HK-2 (cell line): ENCODE data around the gene ST7L.

Experiments
- DNase-seq: peaks from one replicate; pipeline ENCODE4 v3.0.0-alpha.2; 2018; ENCODE audit not compliant: unreplicated experiment

The ST7L gene

GRCh38 chr1:112618114-112618720 lies 724 bp downstream of the ST7L start:
- no peak for DNase-seq

DNA sequence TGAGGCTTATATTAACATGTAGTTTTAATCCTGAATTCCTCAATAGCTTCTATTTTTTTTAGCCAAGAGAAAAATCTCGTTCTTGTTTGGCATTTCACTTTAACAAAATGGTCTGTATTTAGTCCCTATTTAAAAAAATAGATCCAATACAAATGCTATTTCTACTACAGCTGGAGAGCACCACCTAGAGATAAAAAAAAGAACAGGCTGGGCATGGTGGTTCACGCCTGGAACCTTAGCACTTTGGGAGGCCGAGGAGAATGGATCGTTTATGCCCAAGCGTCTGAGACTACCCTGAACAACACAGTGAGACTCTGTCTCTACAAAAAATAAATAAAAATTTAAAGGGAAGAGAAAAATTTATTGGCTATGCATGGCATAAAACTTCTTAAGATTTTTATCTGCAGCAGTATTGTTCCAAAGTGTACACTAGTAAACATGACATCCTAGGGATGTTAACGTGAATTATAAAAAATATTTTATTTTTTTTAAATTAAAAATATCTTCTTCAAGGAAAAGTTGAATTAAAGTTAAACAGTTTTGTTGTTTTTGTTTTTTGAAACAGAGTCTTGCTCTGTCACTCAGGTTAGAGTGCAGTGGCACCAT lies 4.4 kb downstream of the ST7L start:
- peak; percentile 18 for DNase-seq

- no peak for DNase-seq
Measured at GRCh38 chr1:112605633-112606327, 13.2 kb downstream of the ST7L start.

- no peak for DNase-seq
Measured at GRCh38 chr1:112603541-112603940, 15.4 kb downstream of the ST7L start.

DNA sequence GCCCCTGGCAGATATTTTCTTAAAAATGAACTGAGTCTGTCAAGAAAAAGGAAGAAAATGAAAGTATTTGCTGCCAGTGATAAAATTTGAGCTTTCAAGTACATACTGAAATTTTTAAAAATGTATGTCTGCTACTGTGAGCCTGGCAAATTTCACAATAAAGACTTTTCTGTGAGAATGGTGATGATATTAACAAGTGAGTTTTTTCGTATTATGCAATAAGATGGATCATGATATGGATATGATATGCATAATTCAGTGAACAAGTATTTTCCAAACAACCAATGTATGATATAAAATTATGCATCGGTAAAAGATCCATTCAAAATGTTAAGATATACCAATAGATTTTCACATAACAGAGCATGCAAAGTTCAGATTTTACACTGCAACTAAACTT lies 15.9 kb downstream of the ST7L start:
- no peak for DNase-seq

DNA sequence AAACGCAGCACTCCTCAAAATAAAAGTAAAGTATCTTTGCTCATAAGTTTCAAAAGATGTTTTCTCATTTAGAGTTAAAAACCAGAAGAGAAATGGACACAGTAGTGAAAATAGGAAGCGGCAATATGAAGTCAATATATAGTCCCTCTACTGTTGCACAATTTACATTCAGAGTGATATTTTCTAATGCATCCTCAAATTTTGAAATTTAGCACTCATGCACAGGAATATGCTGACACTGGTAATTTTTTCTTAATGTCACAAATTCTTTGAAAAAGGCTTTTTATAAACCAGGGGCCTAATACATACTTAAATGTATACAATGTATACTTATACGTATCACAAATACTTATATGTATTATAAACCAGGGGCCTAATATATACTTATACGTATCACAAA lies 19.5 kb downstream of the ST7L start:
- no peak for DNase-seq

- DNase-seq: no peak
Measured at GRCh38 chr1:112594208-112594876, 24.6 kb downstream of the ST7L start.

DNA sequence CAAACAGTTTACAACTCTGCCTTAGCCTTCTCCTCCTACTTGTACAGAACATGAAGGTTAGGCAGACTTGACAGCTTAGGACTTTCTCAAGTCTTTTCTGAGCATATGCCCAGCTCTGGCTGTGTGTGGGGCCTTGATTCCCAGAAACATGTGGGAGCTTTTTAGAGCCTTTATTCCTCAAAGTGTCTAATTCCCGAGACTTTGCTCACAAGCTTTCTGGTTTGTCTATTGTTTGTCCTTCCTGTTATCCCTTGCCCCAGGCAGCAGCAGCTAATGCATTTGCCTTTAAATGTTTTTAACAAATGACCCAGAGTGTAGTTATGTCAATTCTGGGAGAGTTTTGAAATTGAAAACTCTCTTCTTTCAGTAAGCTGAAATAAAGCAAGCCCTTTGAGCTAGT lies 29.2 kb downstream of the ST7L start:
- DNase-seq: no peak

GRCh38 chr1:112583366-112583765 lies 35.6 kb downstream of the ST7L start:
- DNase-seq: no peak

DNA sequence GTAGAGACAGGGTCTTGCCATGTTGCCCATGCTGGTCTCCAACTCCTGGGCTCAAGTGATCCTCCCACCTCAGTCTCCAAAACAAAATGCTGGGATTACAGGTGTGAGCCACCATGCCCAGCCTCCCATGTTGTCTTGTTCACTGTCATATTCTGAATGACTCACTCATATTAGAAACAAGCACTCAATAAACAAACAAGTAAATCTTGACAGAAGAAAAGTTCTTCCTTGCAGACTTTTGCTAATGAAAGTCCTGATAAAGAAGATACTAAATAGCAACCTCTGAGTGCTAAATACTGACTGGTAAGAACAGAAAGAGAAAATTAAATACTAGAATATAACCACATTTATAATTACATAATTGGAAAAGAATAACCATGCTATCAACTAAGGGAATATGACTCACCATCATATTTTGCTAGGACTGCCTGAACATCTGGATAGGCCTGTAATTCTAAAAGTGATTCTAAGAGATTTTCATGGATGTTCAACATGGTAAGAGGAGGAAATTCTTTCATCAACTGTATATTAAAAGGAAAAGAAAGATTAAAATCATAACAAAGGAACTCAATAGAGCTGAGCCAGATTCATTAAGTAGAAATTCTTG lies 37.3 kb downstream of the ST7L start:
- DNase-seq: no peak

GRCh38 chr1:112579801-112580510 lies 39.0 kb downstream of the ST7L start:
- no peak for DNase-seq

GRCh38 chr1:112576240-112576639 lies 42.7 kb downstream of the ST7L start:
- DNase-seq: no peak

- DNase-seq: peak; percentile 46
Measured at GRCh38 chr1:112575154-112575804, 43.7 kb downstream of the ST7L start.

GRCh38 chr1:112565800-112566199 lies 53.1 kb downstream of the ST7L start:
- DNase-seq: no peak

- no peak for DNase-seq
Measured at GRCh38 chr1:112564081-112564480, 54.9 kb downstream of the ST7L start.

DNA sequence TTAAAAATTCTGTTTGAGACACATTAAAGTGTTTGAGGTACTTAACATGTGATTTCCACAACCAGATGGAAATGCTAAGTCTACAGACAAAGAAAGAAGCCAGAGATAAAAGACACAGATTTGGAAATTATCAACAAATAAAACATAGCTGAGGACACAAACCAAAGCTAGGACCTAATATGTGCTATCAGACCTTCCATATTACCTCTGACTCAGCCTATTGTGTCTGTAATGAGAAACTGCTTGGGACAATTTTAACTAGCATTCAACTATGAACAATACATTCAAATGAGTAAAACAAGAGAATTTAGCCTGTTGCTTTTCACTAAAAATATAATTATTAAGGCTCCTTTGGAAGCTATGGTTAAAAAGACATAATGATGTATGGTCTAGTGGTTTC lies 55.6 kb downstream of the ST7L start:
- DNase-seq: no peak

DNA sequence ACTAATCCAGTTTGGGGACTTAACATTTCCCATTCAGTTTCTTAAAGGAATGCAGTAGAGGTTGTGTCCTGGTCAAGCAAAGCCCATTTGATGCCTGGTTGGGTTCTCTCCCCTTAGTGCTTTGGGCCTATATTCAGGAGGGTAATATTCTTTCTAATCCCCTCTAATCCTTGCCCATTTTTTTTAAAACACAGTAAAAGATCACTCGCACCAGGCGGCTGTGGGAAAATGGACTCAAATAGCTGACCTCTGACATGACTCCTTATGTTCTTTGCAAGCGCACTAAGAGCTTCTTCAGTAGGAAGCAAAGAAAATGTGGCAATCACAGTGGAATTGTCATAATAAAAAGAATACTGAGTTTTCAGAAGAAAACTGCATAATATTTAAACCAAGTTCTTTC lies 60.3 kb downstream of the ST7L start:
- no peak for DNase-seq

- no peak for DNase-seq
Measured at GRCh38 chr1:112557385-112557784, 61.6 kb downstream of the ST7L start.

DNA sequence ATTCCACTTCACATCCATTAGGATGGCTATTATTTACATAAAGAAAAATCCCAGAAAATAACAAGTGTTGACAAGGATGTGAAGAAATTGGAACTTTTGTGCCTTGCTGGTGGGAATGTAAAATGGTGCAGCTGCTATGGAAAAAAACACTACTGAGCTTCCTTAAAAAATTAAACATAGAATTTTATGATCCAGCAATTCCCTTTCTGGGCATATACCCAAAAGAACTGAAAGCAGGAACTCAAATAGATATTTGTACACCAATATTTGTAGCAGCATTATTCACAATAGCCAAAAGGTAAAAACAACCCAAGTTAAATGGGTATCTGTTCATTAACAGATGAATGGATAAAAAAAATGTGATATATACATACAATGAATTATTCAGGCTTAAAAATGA lies 64.5 kb downstream of the ST7L start:
- no peak for DNase-seq

GRCh38 chr1:112549590-112549989 lies 69.4 kb downstream of the ST7L start:
- DNase-seq: no peak

GRCh38 chr1:112548547-112548946 lies 70.4 kb downstream of the ST7L start:
- no peak for DNase-seq
